A549 (cell line): ENCODE results near the gene RNH1. TPM values are rescaled to one million over a fixed set of nuclear protein-coding genes. Genes with fewer than 3 reads are reported as not detected.

Experiments used
- ATAC-seq, 2 experiments: fragments of 200-7000 bp in 1 of 2; fragments of >200 bp in 1 of 2; cut with Nextera tagmentation in 1 of 2; cut with Tn5 transposase in 1 of 2; 3 replicates each; pipeline versions ENCODE4 v1.8.0 to v1.9.1; 2018 to 2020; ENCODE audit warnings: mild to moderate bottlenecking in 1 of 2, moderate library complexity in 1 of 2
- CTCF ChIA-PET: fragments of 300-600 bp; sonication (Branson Sonifier 250); formaldehyde crosslinking; extraction: SDS; loops from one replicate; lab custom pipeline; 2021; ENCODE audit warnings: antibody characterized with exemption, inconsistent platforms; lab: Yijun Ruan, JAX
- POLR2A ChIA-PET: fragments of 350-600 bp; formaldehyde crosslinking; extraction: SDS; loops from one replicate; lab custom pipeline; 2021; ENCODE audit warnings: antibody characterized with exemption, inconsistent platforms; lab: Yijun Ruan, JAX
- DNase-seq, 2 experiments: peaks; one replicate each; pipeline versions ENCODE4 v3.0.0 to v3.0.0-alpha.2; 2011 to 2016; ENCODE audit warnings: low read depth in 1 of 2, low spot score in 1 of 2
- FAIRE-seq: peaks from 2 replicates; lab custom pipeline; 2011; peaks lifted over from hg19 to GRCh38; lab: Jason Lieb, UNC
- H3K27ac ChIP-seq, 2 experiments: fragments of >200 bp; sonication (Bioruptor Twin); formaldehyde crosslinking; 3 replicates each; pipeline ENCODE4 v1.5.1; 2016 to 2017
- H3K4me1 ChIP-seq: fragments of >200 bp; sonication (Bioruptor Twin); formaldehyde crosslinking; 3 replicates; pipeline ENCODE4 v1.6.1; 2016
- H3K4me2 ChIP-seq: fragments of >200 bp; sonication (Bioruptor Twin); formaldehyde crosslinking; 3 replicates; pipeline ENCODE4 v1.6.1; 2016
- H3K4me3 ChIP-seq: fragments of >200 bp; sonication (Bioruptor Twin); formaldehyde crosslinking; 3 replicates; pipeline ENCODE4 v1.5.1; 2016
- H3K9me3 ChIP-seq: fragments of >200 bp; sonication (Bioruptor Twin); formaldehyde crosslinking; 3 replicates; pipeline ENCODE4 v1.6.1; 2016
- BCL3 ChIP-seq: fragments of >200 bp; sonication (Bioruptor Twin); formaldehyde crosslinking; IDR thresholded peaks from 3 replicates; pipeline ENCODE4 v1.6.1; 2016
- CBX2 ChIP-seq: fragments of 200-600 bp; sonication (generic); IDR thresholded peaks from 2 replicates; pipeline ENCODE4 v1.6.1; 2016; ENCODE audit warnings: low read depth, mild to moderate bottlenecking, borderline replicate concordance
- CHD2 ChIP-seq: fragments of 150-350 bp; IDR thresholded peaks from 2 replicates; pipeline ENCODE4 v1.6.1; 2014; ENCODE audit warnings: low read length; ENCODE audit not compliant: partially characterized antibody
- CTCF ChIP-seq: fragments of >200 bp; sonication (Bioruptor Twin); formaldehyde crosslinking; IDR thresholded peaks from 3 replicates; pipeline ENCODE4 v1.5.1; 2016
- ELK1 ChIP-seq: fragments of 150-350 bp; IDR thresholded peaks from 2 replicates; pipeline ENCODE4 v1.6.1; 2014; ENCODE audit warnings: low read depth, mild to moderate bottlenecking, low read length
- FOSB ChIP-seq: fragments of 250-450 bp; sonication (Bioruptor Pico); IDR thresholded peaks from 2 replicates; pipeline ENCODE4 v1.5.0; 2020; ENCODE audit warnings: mild to moderate bottlenecking, moderate library complexity
- FOSL2 ChIP-seq, 2 experiments: fragments of 450-650 bp in 1 of 2; fragments of >200 bp in 1 of 2; sonication (Bioruptor Twin) in 1 of 2; formaldehyde crosslinking; IDR thresholded peaks; 2 replicates each; pipeline versions ENCODE4 v1.5.0 to v1.6.1; 2016 to 2020; ENCODE audit warnings: mild to moderate bottlenecking in 1 of 2, moderate library complexity in 1 of 2
- HDAC2 ChIP-seq: fragments of 200-600 bp; sonication (generic); IDR thresholded peaks from 2 replicates; pipeline ENCODE4 v1.6.1; 2016
- HEYL ChIP-seq: fragments of 250-450 bp; sonication (Bioruptor Pico); IDR thresholded peaks from 2 replicates; pipeline ENCODE4 v1.8.0; 2021; ENCODE audit warnings: mild to moderate bottlenecking, moderate library complexity
- HOXA7 ChIP-seq: fragments of 250-450 bp; sonication (Bioruptor Pico); IDR thresholded peaks from 2 replicates; pipeline ENCODE4 v1.5.0; 2020; ENCODE audit warnings: mild to moderate bottlenecking, moderate library complexity
- JUN ChIP-seq, 2 experiments: fragments of >200 bp; sonication (Bioruptor Twin); formaldehyde crosslinking; IDR thresholded peaks; 2 replicates in 1 of 2; 3 replicates in 1 of 2; pipeline ENCODE4 v1.6.1; 2016 to 2017
- KDM5A ChIP-seq: fragments of 200-600 bp; sonication (generic); IDR thresholded peaks from 2 replicates; pipeline ENCODE4 v1.6.1; 2016; ENCODE audit warnings: antibody characterized with exemption, mild to moderate bottlenecking
- MAFK ChIP-seq: fragments of 450-650 bp; IDR thresholded peaks from 2 replicates; pipeline ENCODE4 v1.6.1; 2014; ENCODE audit not compliant: partially characterized antibody
- MAX ChIP-seq: IDR thresholded peaks from 2 replicates; pipeline ENCODE4 v1.6.1; 2012
- MAZ ChIP-seq: fragments of 150-350 bp; IDR thresholded peaks from 2 replicates; pipeline ENCODE4 v1.6.1; 2014; ENCODE audit warnings: antibody characterized with exemption, low read depth, low read length, borderline replicate concordance
- MYC ChIP-seq: IDR thresholded peaks from 2 replicates; pipeline ENCODE4 v1.6.1; 2012; ENCODE audit warnings: mild to moderate bottlenecking, inconsistent platforms, low read length, improper control_type of control experiment, borderline replicate concordance
- NFE2L2 ChIP-seq: fragments of 150-350 bp; conservative IDR thresholded peaks from 2 replicates; pipeline ENCODE4 v1.6.1; 2014; ENCODE audit warnings: low read length
- PHF8 ChIP-seq: fragments of 200-600 bp; sonication (generic); IDR thresholded peaks from 2 replicates; pipeline ENCODE4 v1.6.1; 2016; ENCODE audit warnings: low read depth, mild to moderate bottlenecking, antibody characterized with exemption, moderate library complexity, borderline replicate concordance
- RARB ChIP-seq: fragments of 250-450 bp; sonication (Bioruptor Pico); IDR thresholded peaks from 2 replicates; pipeline ENCODE4 v1.8.0; 2021; ENCODE audit warnings: mild to moderate bottlenecking, moderate library complexity
- RCOR1 ChIP-seq: fragments of 150-350 bp; IDR thresholded peaks from 2 replicates; pipeline ENCODE4 v1.6.1; 2014; ENCODE audit warnings: antibody characterized with exemption, low read length, low read depth
- SMC3 ChIP-seq: fragments of >200 bp; sonication (Bioruptor Twin); formaldehyde crosslinking; IDR thresholded peaks from 3 replicates; pipeline ENCODE4 v1.6.1; 2018; ENCODE audit warnings: inconsistent platforms
- ZC3H11A ChIP-seq: fragments of 450-650 bp; IDR thresholded peaks from 2 replicates; pipeline ENCODE4 v1.6.1; 2014; ENCODE audit warnings: antibody characterized with exemption, mild to moderate bottlenecking
- ZNF302 ChIP-seq: fragments of 250-450 bp; sonication (Bioruptor Pico); IDR thresholded peaks from 2 replicates; pipeline ENCODE4 v1.9.0; 2021; ENCODE audit warnings: inconsistent platforms, mild to moderate bottlenecking, moderate library complexity
- ZSCAN20 ChIP-seq: fragments of 250-450 bp; sonication (Bioruptor Pico); IDR thresholded peaks from 2 replicates; pipeline ENCODE4 v1.8.0; 2022; ENCODE audit warnings: mild to moderate bottlenecking, moderate library complexity
- WGBS: methylation state at CpG from one replicate; pipeline ENCODE4 v1.1.6; 2017; ENCODE audit errors: missing lambda C conversion rate; 5-methylcytosine and 5-hydroxymethylcytosine counted together
- polyA plus RNA-seq, 4 experiments: library from polyadenylated mRNA; depleted of rRNA in 3 of 4; stranded (reverse); fragments of >200 nt; fragmentation: RNase III in 1 of 4; extraction: RNeasy Plus Mini Kit Qiagen cat#74134 plus additional on column Dnase treatment in 1 of 4; gene quantifications; 2 replicates in 3 of 4; 3 replicates in 1 of 4; pipeline ENCODE4 v1.2.3, GENCODE V29; 2011 to 2017
- TF ChIP-seq, protein P1 (sequence below): fragments of 450-650 bp; IDR thresholded peaks from 2 replicates; pipeline ENCODE4 v1.6.1; 2014; ENCODE audit warnings: antibody characterized with exemption

RNH1 gene
- polyA plus RNA-seq, 2 of the 4 experiments (the other 2 are of a cell fraction), result 85.8 to 135 TPM

DNA sequence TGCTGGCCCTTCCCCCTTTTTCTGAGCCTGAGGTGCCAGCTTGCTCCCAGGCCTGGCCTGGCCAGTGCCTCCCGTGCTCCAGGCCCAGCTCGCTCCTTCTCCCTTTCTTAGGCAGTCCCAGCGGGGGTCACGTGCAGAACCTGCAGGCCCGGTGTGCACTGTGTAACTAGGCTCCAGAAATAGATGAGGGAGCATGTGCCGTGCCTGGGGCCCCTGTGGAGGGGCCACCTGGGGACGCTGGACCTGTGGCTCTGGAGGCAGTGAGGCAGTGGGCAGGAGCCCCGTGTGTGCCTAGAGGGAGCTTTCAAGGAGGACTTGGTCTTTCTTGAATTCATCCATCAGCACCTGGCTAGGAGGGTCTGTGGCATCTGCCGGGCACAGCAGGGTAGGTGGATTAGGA lies 45.4 kb downstream of the RNH1 start:
- H3K4me2 ChIP-seq, result no peak overlapping the region
- no peaks in the 10 kb centered on the region for H3K9me3 ChIP-seq
- no peak for DNase-seq
- H3K4me3 ChIP-seq, result no peak overlapping the region
- peaks cover 20% of the 10 kb centered on the region for H3K4me1 ChIP-seq
- ChIA-PET CTCF (interaction anchor here (1.0 to 10.7 kb wide), 2 partner anchors 12 to 57 kb away, joined by 5 to 67 read pairs; partner anchors contain the start of gene PTDSS2), POLR2A (interaction anchor here (0.9 kb wide), 1 partner anchor 45 kb away, joined by 3 read pairs; no protein-coding TSS in a partner anchor)
- 94% methylated on average over 8 of the region's 9 CpGs for WGBS
- peak overlapping the region in 1 of 2 experiments; percentile 79; a peak in 3 of 6 replicates for H3K27ac ChIP-seq
- TF ChIP-seq MAZ, result no peak
- TF ChIP-seq PHF8, result no peak
- TF ChIP-seq ELK1, result no peak
- TF ChIP-seq RARB (CRISPR knock-in tag), result no peak
- no peak for TF ChIP-seq BCL3
- no peak for TF ChIP-seq MAFK
- no peak for TF ChIP-seq HOXA7 (CRISPR knock-in tag)
- TF ChIP-seq, protein P1, sequence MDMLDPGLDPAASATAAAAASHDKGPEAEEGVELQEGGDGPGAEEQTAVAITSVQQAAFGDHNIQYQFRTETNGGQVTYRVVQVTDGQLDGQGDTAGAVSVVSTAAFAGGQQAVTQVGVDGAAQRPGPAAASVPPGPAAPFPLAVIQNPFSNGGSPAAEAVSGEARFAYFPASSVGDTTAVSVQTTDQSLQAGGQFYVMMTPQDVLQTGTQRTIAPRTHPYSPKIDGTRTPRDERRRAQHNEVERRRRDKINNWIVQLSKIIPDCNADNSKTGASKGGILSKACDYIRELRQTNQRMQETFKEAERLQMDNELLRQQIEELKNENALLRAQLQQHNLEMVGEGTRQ, result no peak
- TF ChIP-seq KDM5A, result no peak
- TF ChIP-seq FOSB (CRISPR knock-in tag), result no peak
- no peak for TF ChIP-seq CHD2
- no peak for TF ChIP-seq NFE2L2
- no peak for TF ChIP-seq JUN (IDR thresholded peaks at IDR 0.05)
- TF ChIP-seq HEYL, result no peak
- FAIRE-seq, result no peak
- ATAC-seq, result no peak

DNA sequence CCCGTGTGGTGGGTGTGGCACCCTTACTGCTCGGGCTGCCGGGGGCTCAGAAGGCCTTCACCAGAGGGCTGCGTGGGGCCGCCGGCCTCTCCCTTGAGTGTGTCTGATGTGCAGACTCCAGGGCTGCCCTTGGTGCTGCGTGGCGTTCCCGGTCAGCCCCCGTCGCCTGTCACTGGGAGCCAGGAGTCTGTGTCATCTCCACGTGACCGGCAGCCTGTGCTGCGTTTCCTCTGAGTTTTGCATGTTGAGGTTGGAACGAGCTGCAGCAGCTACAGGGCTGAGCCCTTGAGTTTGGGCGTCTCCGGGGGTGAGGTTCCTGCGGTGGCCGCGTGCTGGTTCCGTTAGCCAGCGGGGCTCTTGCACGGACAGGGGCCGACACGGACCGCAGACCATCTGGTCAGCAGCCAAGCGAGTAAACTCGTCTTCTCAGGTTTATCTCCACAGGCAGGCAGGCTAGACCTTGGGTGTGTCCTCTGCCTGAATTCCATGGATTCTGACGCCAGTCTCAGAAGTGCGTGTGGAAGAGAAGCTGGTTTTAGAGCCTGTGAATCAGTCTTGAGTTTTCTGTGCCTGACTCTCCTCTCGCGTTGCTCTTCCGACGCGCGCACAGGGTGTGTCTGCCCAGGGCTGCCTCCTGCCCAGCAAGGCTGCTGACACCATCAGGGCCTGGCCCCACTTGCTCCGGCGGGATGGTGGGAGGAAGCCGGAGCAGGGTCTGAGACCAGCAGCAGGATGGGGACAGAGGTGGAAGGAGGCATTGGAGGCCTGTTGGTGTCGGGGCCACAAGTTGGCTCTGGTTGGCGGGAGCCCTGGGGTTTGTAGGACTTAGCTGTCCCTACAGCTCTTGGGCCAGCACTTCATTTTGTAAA lies 46.5 kb downstream of the RNH1 start:
- Histone ChIP-seq H3K27ac (peak overlapping the region; percentile 61 to 79), H3K9me3 (no peaks in the 10 kb centered on the region), H3K4me1 (peaks cover 20% of the 10 kb centered on the region), H3K4me2 (peak overlapping the region; percentile 62), H3K4me3 (no peak overlapping the region)
- TF ChIP-seq ZC3H11A, result no peak
- TF ChIP-seq, protein P1, result peak; percentile 70
- CTCF ChIA-PET, result interaction anchor here (1.0 to 10.7 kb wide), 4 partner anchors 11 to 58 kb away, joined by 3 to 67 read pairs (median 6); partner anchors contain the start of gene PTDSS2
- DNase-seq, result peak; percentile 44 to 81
- WGBS, result 64% methylated on average over 34 of the region's 41 CpGs
- FAIRE-seq, result no peak
- ATAC-seq, result peak; percentile 79 to 83
- POLR2A ChIA-PET, result interaction anchor here (0.9 kb wide), 1 partner anchor 46 kb away, joined by 3 read pairs; no protein-coding TSS in a partner anchor

GRCh38 chr11:459511-460220 lies 47.4 kb downstream of the RNH1 start:
- H3K4me3 ChIP-seq, result no peak overlapping the region
- FAIRE-seq, result no peak
- peaks cover 20% of the 10 kb centered on the region for H3K4me1 ChIP-seq
- peak overlapping the region in 1 of 2 experiments; percentile 79; a peak in 3 of 6 replicates for H3K27ac ChIP-seq
- no peak for DNase-seq
- peak overlapping the region; percentile 62; the same call in 2 of the 3 replicates for H3K4me2 ChIP-seq
- no peaks in the 10 kb centered on the region for H3K9me3 ChIP-seq
- no peak for ATAC-seq
- WGBS, result 92% methylated on average over 20 of the region's 24 CpGs
- ChIA-PET POLR2A (no interaction called here), CTCF (interaction anchor here (1.3 to 10.7 kb wide), 3 partner anchors 10 to 17 kb away, joined by 3 to 67 read pairs (median 6); partner anchors contain the start of gene PTDSS2)
- no peak for TF ChIP-seq ZSCAN20
- TF ChIP-seq RCOR1, result no peak
- TF ChIP-seq RARB (CRISPR knock-in tag), result no peak
- no peak for TF ChIP-seq CBX2
- no peak for TF ChIP-seq ZNF302 (CRISPR knock-in tag)
- no peak for TF ChIP-seq HDAC2
- no peak for TF ChIP-seq FOSB (CRISPR knock-in tag)
- no peak for TF ChIP-seq MYC
- TF ChIP-seq MAX, result no peak
- no peak for TF ChIP-seq FOSL2 (IDR thresholded peaks at IDR 0.05)
- no peak for TF ChIP-seq FOSL2 (CRISPR knock-in tag; IDR thresholded peaks at IDR 0.05)
- TF ChIP-seq SMC3, result no peak
- TF ChIP-seq CTCF, result no peak
